ENCODE data around the gene GABBR2. TPM values are rescaled to one million over a fixed set of nuclear protein-coding genes. Genes with fewer than 3 reads are reported as not detected.

Gene GABBR2
- total RNA-seq, 1 donor from 2014 or later = 0.75 TPM

- no peak for TF ChIP-seq CTCF (conservative IDR thresholded peaks at IDR 0.05; ENCODE audit: low read depth, low read length)
- H3K4me3 ChIP-seq (ENCODE audit: low read depth, low read length) = no peak overlapping the region
- no peak for DNase-seq (ENCODE audit: low read depth)
Observed at GRCh38 chr9:98635374-98635773, 73.4 kb downstream of the GABBR2 start.

GRCh38 chr9:98634685-98635336, 73.9 kb downstream of the GABBR2 start:
- TF ChIP-seq CTCF (conservative IDR thresholded peaks at IDR 0.05; ENCODE audit: low read depth, low read length) = no peak
- no peak overlapping the region for H3K4me3 ChIP-seq (ENCODE audit: low read depth, low read length)
- DNase-seq (ENCODE audit: low read depth) = no peak

- TF ChIP-seq CTCF (conservative IDR thresholded peaks at IDR 0.05; ENCODE audit: low read depth, low read length) = no peak
- no peak overlapping the region for H3K4me3 ChIP-seq (ENCODE audit: low read depth, low read length)
- no peak for DNase-seq (ENCODE audit: low read depth)
Observed at GRCh38 chr9:98632839-98633238, 75.9 kb downstream of the GABBR2 start.

- DNase-seq (ENCODE audit: low read depth) = no peak
- H3K4me3 ChIP-seq (ENCODE audit: low read depth, low read length) = no peak overlapping the region
- TF ChIP-seq CTCF (conservative IDR thresholded peaks at IDR 0.05; ENCODE audit: low read depth, low read length) = no peak
Observed at GRCh38 chr9:98627296-98627695, 81.4 kb downstream of the GABBR2 start.

GRCh38 chr9:98625728-98626127, 83.0 kb downstream of the GABBR2 start:
- TF ChIP-seq CTCF (conservative IDR thresholded peaks at IDR 0.05; ENCODE audit: low read depth, low read length) = no peak
- no peak for DNase-seq (ENCODE audit: low read depth)
- H3K4me3 ChIP-seq (ENCODE audit: low read depth, low read length) = no peak overlapping the region

- H3K4me3 ChIP-seq (ENCODE audit: low read depth, low read length) = no peak overlapping the region
- DNase-seq (ENCODE audit: low read depth) = no peak
- TF ChIP-seq CTCF (conservative IDR thresholded peaks at IDR 0.05; ENCODE audit: low read depth, low read length) = no peak
Observed at GRCh38 chr9:98619788-98620187, 88.9 kb downstream of the GABBR2 start.

GRCh38 chr9:98615633-98616032, 93.1 kb downstream of the GABBR2 start:
- TF ChIP-seq CTCF (conservative IDR thresholded peaks at IDR 0.05; ENCODE audit: low read depth, low read length) = no peak
- no peak for DNase-seq (ENCODE audit: low read depth)
- no peak overlapping the region for H3K4me3 ChIP-seq (ENCODE audit: low read depth, low read length)
